GM12878 (cell line): ENCODE data around the gene CAV2. TPM values are rescaled to one million over a fixed set of nuclear protein-coding genes. Genes with fewer than 3 reads are reported as not detected.

ENCODE experiments used
- ATAC-seq: fragments of 200-7000 bp; cut with Tn5 transposase; 3 replicates; pipeline ENCODE4 v1.9.1; 2020; ENCODE audit warnings: mild to moderate bottlenecking, moderate library complexity
- BruUV-seq: library from RNA; stranded (reverse); fragments of 400-500 nt; replicated peaks from 2 replicates; lab custom pipeline; 2021; lab: Mats Ljungman, UMichigan
- CTCF ChIA-PET: fragments of 300-600 bp; sonication (Branson Sonifier 250); formaldehyde crosslinking; extraction: SDS; loops from one replicate; lab custom pipeline; 2021; ENCODE audit warnings: inconsistent platforms; lab: Yijun Ruan, JAX
- POLR2A ChIA-PET: fragments of 350-600 bp; formaldehyde crosslinking; extraction: SDS; loops from one replicate; lab custom pipeline; 2021; ENCODE audit warnings: inconsistent platforms; lab: Charles Lee
- RAD21 ChIA-PET: fragments of 300-600 bp; sonication (Branson Sonifier 250); formaldehyde crosslinking; loops from one replicate; lab custom pipeline; 2023; ENCODE audit warnings: antibody characterized with exemption; ENCODE audit not compliant: unreplicated experiment; lab: Charles Lee
- SMC1A ChIA-PET: fragments of 300-600 bp; sonication (Branson Sonifier 250); formaldehyde crosslinking; loops from one replicate; lab custom pipeline; 2023; ENCODE audit not compliant: unreplicated experiment, uncharacterized antibody; lab: Charles Lee
- DNase-seq: peaks from one replicate; pipeline ENCODE4 v3.0.0-alpha.2; 2011; ENCODE audit warnings: low read depth, low spot score
- FAIRE-seq: peaks from 3 replicates; lab custom pipeline; 2011; peaks lifted over from hg19 to GRCh38; lab: Jason Lieb, UNC
- H2AFZ ChIP-seq: 2 replicates; pipeline ENCODE4 v1.6.0; 2011; ENCODE audit warnings: low read depth, low read length, control low read depth; ENCODE audit not compliant: control insufficient read depth
- H3K27ac ChIP-seq: 2 replicates; pipeline ENCODE4 v1.5.1; 2011; ENCODE audit warnings: control low read depth; ENCODE audit not compliant: control insufficient read depth, insufficient read depth
- H3K27me3 ChIP-seq, 2 experiments: replicated peaks in 1 of 2; 2 replicates each; pipeline versions ENCODE4 v1.6.0 to v1.6.1; 2011; ENCODE audit warnings: low read length in 1 of 2; ENCODE audit not compliant: control insufficient read depth in 2 of 2, insufficient read depth in 2 of 2
- H3K36me3 ChIP-seq, 2 experiments: 2 replicates each; pipeline ENCODE4 v1.5.1; 2011; ENCODE audit warnings: low read length in 1 of 2; ENCODE audit not compliant: control insufficient read depth in 2 of 2, insufficient read depth in 2 of 2
- H3K4me1 ChIP-seq: 2 replicates; pipeline ENCODE4 v1.6.1; 2011; ENCODE audit warnings: mild to moderate bottlenecking, low read length, moderate library complexity, mixed read lengths; ENCODE audit not compliant: control insufficient read depth, insufficient read depth
- H3K4me2 ChIP-seq: 2 replicates; pipeline ENCODE4 v1.6.0; 2011; ENCODE audit warnings: control low read depth; ENCODE audit not compliant: control insufficient read depth, insufficient read depth
- H3K4me3 ChIP-seq: fragments of 200-600 bp; sonication (generic); 2 replicates; pipeline ENCODE4 v1.5.1; 2016
- H3K79me2 ChIP-seq: 2 replicates; pipeline ENCODE4 v1.6.0; 2011; ENCODE audit warnings: low read length; ENCODE audit not compliant: control insufficient read depth, insufficient read depth
- H3K9ac ChIP-seq: 2 replicates; pipeline ENCODE4 v1.8.0; 2011; ENCODE audit warnings: low read length, control low read depth, mixed read lengths; ENCODE audit not compliant: control insufficient read depth, insufficient read depth
- H3K9me3 ChIP-seq: replicated peaks from 3 replicates; pipeline ENCODE4 v1.5.1; 2011; ENCODE audit warnings: mild to moderate bottlenecking, low read length; ENCODE audit not compliant: control insufficient read depth, insufficient read depth
- H4K20me1 ChIP-seq: 2 replicates; pipeline ENCODE4 v1.6.0; 2011; ENCODE audit not compliant: control insufficient read depth, insufficient read depth
- FOS ChIP-seq: IDR thresholded peaks from 3 replicates; pipeline ENCODE4 v1.6.1; 2011; ENCODE audit warnings: borderline replicate concordance; ENCODE audit not compliant: insufficient read length; ENCODE audit errors: extremely low read depth
- FOXM1 ChIP-seq: IDR thresholded peaks from 2 replicates; pipeline ENCODE4 v1.6.1; 2012; ENCODE audit warnings: low read depth, mild to moderate bottlenecking, inconsistent platforms, low read length, moderate library complexity
- PAX8 ChIP-seq: fragments of 450-650 bp; IDR thresholded peaks from 2 replicates; pipeline ENCODE4 v1.6.1; 2017; ENCODE audit warnings: mild to moderate bottlenecking, moderate library complexity
- POLR2A ChIP-seq: IDR thresholded peaks from 2 replicates; pipeline ENCODE4 v1.6.1; 2011; ENCODE audit warnings: low read depth, mild to moderate bottlenecking, low read length
- RB1 ChIP-seq: fragments of 450-650 bp; formaldehyde crosslinking; IDR thresholded peaks from 2 replicates; pipeline ENCODE4 v1.6.1; 2017; ENCODE audit warnings: mild to moderate bottlenecking, borderline replicate concordance
- RELB ChIP-seq: fragments of 450-650 bp; IDR thresholded peaks from 2 replicates; pipeline ENCODE4 v1.6.1; 2017; ENCODE audit warnings: low read depth, mild to moderate bottlenecking, moderate library complexity
- ZBTB33 ChIP-seq: fragments of 450-650 bp; IDR thresholded peaks from 2 replicates; pipeline ENCODE4 v1.6.1; 2017; ENCODE audit warnings: mild to moderate bottlenecking
- ZBTB40 ChIP-seq: fragments of 450-650 bp; IDR thresholded peaks from 2 replicates; pipeline ENCODE4 v1.6.1; 2016; ENCODE audit warnings: mild to moderate bottlenecking, moderate library complexity, borderline replicate concordance
- ZNF592 ChIP-seq: fragments of 450-650 bp; IDR thresholded peaks from 2 replicates; pipeline ENCODE4 v1.6.1; 2017; ENCODE audit warnings: mild to moderate bottlenecking, moderate library complexity
- ZSCAN29 ChIP-seq: fragments of 450-650 bp; IDR thresholded peaks from 2 replicates; pipeline ENCODE4 v1.6.1; 2017; ENCODE audit warnings: mild to moderate bottlenecking, moderate library complexity
- ZZZ3 ChIP-seq: IDR thresholded peaks from 2 replicates; pipeline ENCODE4 v1.6.1; 2011; ENCODE audit warnings: low read depth; ENCODE audit not compliant: control insufficient read depth, insufficient read length
- WGBS: methylation state at CpG from one replicate; pipeline ENCODE4 v1.1.6; 2016; ENCODE audit warnings: low lambda C conversion rate; ENCODE audit not compliant: insufficient replicate concordance, insufficient coverage; ENCODE audit errors: missing lambda C conversion rate; 5-methylcytosine and 5-hydroxymethylcytosine counted together
- in situ Hi-C: fragments of 300-500 bp; cut with MboI; formaldehyde crosslinking; loops from 9 replicates; pipeline ENCODE4 v1.14.3; 2018; ENCODE audit warnings: mixed read lengths
- intact Hi-C: fragments of 100-400 bp; cut with micrococcal nuclease; formaldehyde crosslinking; loops from one replicate; pipeline ENCODE4 v1.14.2; 2022; ENCODE audit not compliant: unreplicated experiment
- polyA plus RNA-seq, 11 experiments: library from polyadenylated mRNA; depleted of rRNA in 4 of 11; unstranded in 6 of 11; stranded (reverse) in 5 of 11; fragments of >200 nt; fragmentation: Nextera tagmentation in 4 of 11; fragmentation: Illumina TruSeq in 1 of 11; extraction: Ambion mirVana in 4 of 11; extraction: Trizol in 1 of 11; gene quantifications; 1 replicate in 1 of 11; 2 replicates in 10 of 11; pipeline versions ENCODE4 v1.2.1 to v1.2.3, GENCODE V29; 2011 to 2016; ENCODE audit warnings: inconsistent platforms in 2 of 11, missing spikeins in 2 of 11, low read depth in 1 of 11
- total RNA-seq, 4 experiments: library from RNA; depleted of rRNA in 3 of 4; stranded (reverse); fragments of >200 nt in 3 of 4; fragmentation: Illumina TruSeq in 1 of 4; extraction: Trizol in 1 of 4; gene quantifications; 2 replicates each; pipeline versions ENCODE4 v1.2.1 to v1.2.3, GENCODE V29; 2013 to 2021

Gene CAV2
- total and polyA plus RNA-seq, 10 of the 15 experiments (the other 5 are each of a cell fraction or from before 2014, with no cell fraction given) = 0.77 to 11.4 (median 2.5) TPM

GRCh38 chr7:116494472-116494871, 5.1 kb upstream of the CAV2 start:
- Histone ChIP-seq H3K36me3 (no peaks in the 10 kb centered on the region), H3K4me3 (no peak overlapping the region), H3K27me3 (no peaks in the 10 kb centered on the region), H3K9ac (no peak overlapping the region), H3K4me1 (peaks cover 4% of the 10 kb centered on the region), H3K79me2 (no peaks in the 10 kb centered on the region), H2AFZ (no peak overlapping the region), H4K20me1 (no peaks in the 10 kb centered on the region), H3K9me3 (no peaks in the 10 kb centered on the region), H3K4me2 (no peak overlapping the region), H3K27ac (no peak overlapping the region)
- ChIA-PET POLR2A (no interaction called here), RAD21 (no interaction called here), SMC1A (interaction anchor here (0.6 kb wide), 1 partner anchor 83 kb away, joined by 3 read pairs; no protein-coding TSS in a partner anchor), CTCF (no interaction called here)
- 84% methylated on average over 2 of the region's 2 CpGs for WGBS
- DNase-seq = no peak
- no peak for FAIRE-seq
- in situ Hi-C loops = no loop called here
- no peak for ATAC-seq
- no TSS peak for BruUV-seq
- intact Hi-C loops = no loop called here
- TF ChIP-seq FOXM1 = no peak
- no peak for TF ChIP-seq RB1
- TF ChIP-seq POLR2A = no peak
- no peak for TF ChIP-seq ZNF592
- no peak for TF ChIP-seq ZBTB33
- TF ChIP-seq FOS = no peak
- TF ChIP-seq ZZZ3 = no peak
- TF ChIP-seq RELB = no peak
- TF ChIP-seq ZBTB40 = no peak
- TF ChIP-seq PAX8 = no peak
- no peak for TF ChIP-seq ZSCAN29
- TF ChIP-seq, all 136 proteins: peak for 0
